GM12801 (cell line): Measurements from ENCODE around the gene CDCP1.

Experiments
- TF ChIP-seq, protein P1 (sequence below): IDR thresholded peaks from one replicate; pipeline ENCODE4 v1.5.1; 2011; ENCODE audit warnings: control low read depth; ENCODE audit not compliant: insufficient read length; ENCODE audit errors: extremely low read depth

The CDCP1 gene

DNA sequence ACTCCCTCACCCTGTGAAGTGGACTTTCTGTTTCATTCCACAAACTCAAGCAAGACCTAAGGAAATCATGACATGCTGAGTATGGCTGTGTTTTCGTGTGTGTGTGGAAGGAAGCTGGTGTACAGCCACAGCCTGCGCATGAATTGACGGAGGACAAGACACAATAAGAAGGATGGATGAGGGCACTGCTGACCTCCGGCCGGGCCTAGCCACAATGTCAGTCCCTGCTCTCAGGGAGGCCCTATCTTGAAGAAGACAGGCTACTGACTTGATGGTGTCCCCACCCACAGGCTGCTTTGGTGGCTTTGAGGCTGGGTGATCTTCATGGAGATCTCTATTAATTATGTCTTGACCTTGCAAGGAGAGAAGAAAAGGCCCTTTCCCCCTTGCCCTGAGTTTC, 39.3 kb upstream of the CDCP1 start:
- TF ChIP-seq, protein P1, sequence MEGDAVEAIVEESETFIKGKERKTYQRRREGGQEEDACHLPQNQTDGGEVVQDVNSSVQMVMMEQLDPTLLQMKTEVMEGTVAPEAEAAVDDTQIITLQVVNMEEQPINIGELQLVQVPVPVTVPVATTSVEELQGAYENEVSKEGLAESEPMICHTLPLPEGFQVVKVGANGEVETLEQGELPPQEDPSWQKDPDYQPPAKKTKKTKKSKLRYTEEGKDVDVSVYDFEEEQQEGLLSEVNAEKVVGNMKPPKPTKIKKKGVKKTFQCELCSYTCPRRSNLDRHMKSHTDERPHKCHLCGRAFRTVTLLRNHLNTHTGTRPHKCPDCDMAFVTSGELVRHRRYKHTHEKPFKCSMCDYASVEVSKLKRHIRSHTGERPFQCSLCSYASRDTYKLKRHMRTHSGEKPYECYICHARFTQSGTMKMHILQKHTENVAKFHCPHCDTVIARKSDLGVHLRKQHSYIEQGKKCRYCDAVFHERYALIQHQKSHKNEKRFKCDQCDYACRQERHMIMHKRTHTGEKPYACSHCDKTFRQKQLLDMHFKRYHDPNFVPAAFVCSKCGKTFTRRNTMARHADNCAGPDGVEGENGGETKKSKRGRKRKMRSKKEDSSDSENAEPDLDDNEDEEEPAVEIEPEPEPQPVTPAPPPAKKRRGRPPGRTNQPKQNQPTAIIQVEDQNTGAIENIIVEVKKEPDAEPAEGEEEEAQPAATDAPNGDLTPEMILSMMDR, result no peak

DNA sequence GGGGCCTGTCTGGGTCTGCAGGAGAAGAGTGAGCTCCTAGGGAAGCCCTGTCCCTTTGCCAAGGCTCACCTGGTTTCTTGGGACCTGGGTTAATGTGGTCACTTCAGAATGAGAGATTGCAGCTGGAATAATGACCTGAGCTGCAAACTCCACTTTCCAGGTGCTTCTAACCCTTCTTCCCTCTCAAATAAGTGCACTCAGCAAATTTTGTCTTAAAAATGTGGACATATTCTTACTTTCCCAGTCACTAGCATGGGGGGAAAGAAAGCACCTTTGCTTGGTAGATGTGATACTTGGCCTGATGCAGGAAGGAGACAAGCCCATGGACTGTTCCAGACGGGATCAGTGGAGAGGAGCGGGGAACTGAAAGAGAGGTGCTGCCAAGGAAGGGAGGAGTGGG, 38.9 kb upstream of the CDCP1 start:
- TF ChIP-seq, protein P1, result no peak

DNA sequence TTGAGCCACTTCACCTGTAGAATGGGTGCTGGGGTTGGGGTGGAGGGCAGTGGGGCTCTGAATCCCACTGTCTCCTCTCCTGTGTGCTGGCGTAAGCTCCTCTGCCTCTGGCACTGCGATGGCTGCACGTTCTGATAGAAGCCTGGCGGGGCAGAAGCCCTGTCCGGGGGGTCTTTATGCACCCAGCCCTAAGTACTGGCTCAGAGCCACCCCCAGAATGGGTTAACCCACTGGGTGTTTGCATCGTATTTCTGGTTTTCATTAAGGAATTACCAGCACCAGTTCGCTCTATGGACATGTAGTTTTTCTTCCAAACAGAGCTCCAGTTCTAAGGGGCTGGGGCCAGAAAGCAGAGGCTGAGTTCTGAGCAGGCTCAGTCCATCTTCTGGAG, 37.7 kb upstream of the CDCP1 start:
- TF ChIP-seq, protein P1, result no peak

DNA sequence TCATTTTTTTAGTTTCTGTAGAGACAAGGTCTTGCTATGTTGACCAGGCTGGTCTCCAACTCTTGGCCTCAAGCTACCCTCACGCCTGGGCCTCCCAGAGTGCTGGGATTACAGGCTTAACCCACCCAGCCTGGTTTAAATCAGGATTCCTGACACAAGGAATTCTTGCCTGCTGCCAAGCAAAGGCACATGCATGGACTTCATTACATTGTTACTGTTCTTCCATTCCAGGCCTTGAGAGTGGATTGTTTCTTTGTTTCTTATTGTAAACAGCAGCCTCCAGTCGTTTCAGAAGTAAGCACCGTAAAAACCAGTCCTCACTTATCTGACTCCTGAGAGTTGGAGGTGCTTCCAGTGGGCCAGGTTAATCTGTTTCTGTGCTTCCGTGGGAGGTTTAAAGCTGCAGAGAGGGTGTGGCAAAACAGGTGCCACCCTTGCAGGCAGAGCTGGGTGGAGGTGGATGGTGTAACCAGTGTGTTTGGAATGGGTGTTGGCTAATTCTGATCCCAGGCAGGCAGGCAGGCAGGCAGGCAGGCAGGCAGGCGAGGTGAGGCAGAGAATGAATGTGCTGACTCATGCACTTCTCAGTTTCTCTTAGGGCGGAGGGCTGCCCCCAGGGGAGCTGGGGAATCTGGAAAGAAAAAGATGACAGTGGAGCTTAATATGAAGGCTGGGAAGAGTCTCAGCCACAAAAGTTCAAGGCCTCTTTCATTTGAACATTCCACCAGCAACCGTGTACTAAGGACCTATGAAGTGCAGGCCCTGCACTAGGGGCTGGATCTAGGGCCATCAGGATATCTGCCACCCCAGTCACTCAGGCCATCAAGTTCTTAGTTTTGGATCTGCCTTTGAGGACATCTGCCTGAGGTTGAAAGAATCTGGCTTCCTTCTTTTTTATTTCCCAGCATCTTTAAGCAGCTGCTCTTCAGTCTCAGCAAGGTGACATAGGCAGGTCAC, 37.0 kb upstream of the CDCP1 start:
- TF ChIP-seq, protein P1, result no peak

DNA sequence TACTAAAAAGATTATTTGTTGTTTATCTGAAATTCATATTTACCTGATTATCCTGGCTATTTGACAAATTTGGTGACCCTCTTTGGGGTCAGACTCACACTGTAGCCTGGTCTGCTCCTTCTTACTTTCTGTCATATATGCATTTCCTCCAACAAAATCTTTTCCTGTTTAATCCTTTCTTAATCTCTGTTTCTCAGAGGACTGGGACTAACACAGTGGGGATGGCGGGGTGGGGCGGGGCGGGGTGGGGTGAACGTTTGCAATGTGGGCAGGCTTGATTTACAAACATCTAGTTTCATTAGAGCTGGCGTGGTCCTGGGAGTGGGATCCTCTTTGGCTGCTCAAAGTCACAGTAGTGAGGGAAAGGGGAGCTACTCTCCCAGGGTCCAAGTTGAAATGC, 35.3 kb upstream of the CDCP1 start:
- TF ChIP-seq, protein P1, result no peak

DNA sequence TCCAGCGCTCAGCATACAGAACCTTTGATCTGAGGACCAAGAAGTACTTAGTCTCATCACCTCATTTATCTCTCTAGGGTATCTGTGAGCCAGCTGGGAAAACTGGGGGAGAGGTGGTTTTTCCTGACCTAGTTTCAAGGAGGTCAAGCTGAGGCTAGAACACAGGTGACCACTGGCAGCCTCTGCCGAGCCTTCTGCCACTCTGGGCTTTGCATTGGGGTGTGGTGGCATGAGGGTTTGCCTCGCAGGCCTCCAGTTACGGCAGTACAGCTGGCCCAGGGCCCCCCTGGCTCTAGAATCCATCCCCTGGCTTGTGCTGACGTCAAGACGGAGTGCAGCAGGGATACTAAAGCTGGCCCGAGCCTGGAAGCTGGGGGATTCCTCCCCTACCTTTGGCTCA, 34.7 kb upstream of the CDCP1 start:
- TF ChIP-seq, protein P1, result no peak

DNA sequence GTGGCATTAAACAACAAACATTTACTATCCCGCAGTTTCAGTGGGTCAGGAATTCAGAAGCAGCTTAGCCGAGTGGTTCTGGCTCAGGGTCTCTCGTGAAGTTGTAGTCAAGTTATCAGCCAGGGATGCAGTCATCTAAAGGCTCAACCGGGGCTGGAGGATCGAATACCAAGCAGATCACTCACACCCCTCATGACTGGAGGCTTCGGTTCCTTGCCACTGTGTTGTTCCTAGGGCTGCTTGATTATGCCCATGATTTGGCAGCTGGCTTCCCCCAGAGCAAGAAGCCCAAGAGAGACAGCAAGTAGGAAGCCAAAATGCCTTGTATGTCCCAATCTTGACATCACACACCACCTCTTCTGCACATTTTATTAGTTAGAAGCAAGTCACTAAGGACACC, 33.9 kb upstream of the CDCP1 start:
- TF ChIP-seq, protein P1, result no peak
